PC-3 (cell line): ENCODE data around the gene RAG2. TPM values are rescaled to one million over a fixed set of nuclear protein-coding genes. Genes with fewer than 3 reads are reported as not detected.

Experiments
- ATAC-seq: fragments of 200-7000 bp; cut with Tn5 transposase; 2 replicates; pipeline ENCODE4 v1.9.1; 2020; ENCODE audit warnings: mild to moderate bottlenecking, moderate library complexity
- BruUV-seq: library from RNA; stranded (reverse); fragments of 400-500 nt; replicated peaks from 2 replicates; lab custom pipeline; 2021; lab: Mats Ljungman, UMichigan
- CTCF ChIA-PET: fragments of 300-600 bp; sonication (Branson Sonifier 250); formaldehyde crosslinking; loops from one replicate; lab custom pipeline; 2022; ENCODE audit warnings: antibody characterized with exemption; lab: Charles Lee
- POLR2A ChIA-PET: fragments of 300-600 bp; sonication (Branson Sonifier 250); formaldehyde crosslinking; loops from one replicate; lab custom pipeline; 2022; ENCODE audit warnings: antibody characterized with exemption; ENCODE audit not compliant: unreplicated experiment; lab: Charles Lee
- DNase-seq: peaks from one replicate; pipeline ENCODE4 v3.0.0-alpha.2; 2015
- H2AFZ ChIP-seq: fragments of 300-600 bp; sonication (generic); 2 replicates; pipeline ENCODE4 v1.6.0; 2016; ENCODE audit warnings: antibody characterized with exemption, low read length
- H3F3A ChIP-seq: fragments of 300-600 bp; sonication (generic); one replicate; pipeline ENCODE4 v1.6.0; 2017; ENCODE audit warnings: antibody characterized with exemption, low read length, control low read depth, mild to moderate bottlenecking; ENCODE audit not compliant: unreplicated experiment
- H3K27ac ChIP-seq: fragments of 300-600 bp; sonication (generic); 2 replicates; pipeline ENCODE4 v1.5.1; 2016; ENCODE audit warnings: mild to moderate bottlenecking, low read length
- H3K27me3 ChIP-seq: fragments of 300-600 bp; sonication (generic); 2 replicates; pipeline ENCODE4 v1.6.1; 2016; ENCODE audit warnings: low read length, mixed read lengths
- H3K36me3 ChIP-seq: fragments of 300-600 bp; sonication (generic); 2 replicates; pipeline ENCODE4 v1.6.1; 2016; ENCODE audit warnings: low read depth, mixed run types, low read length, mixed read lengths
- H3K4me1 ChIP-seq: fragments of 300-600 bp; sonication (generic); 2 replicates; pipeline ENCODE4 v1.5.1; 2016; ENCODE audit warnings: low read length; ENCODE audit not compliant: insufficient read depth
- H3K4me2 ChIP-seq: fragments of 300-600 bp; sonication (generic); 2 replicates; pipeline ENCODE4 v1.6.0; 2016; ENCODE audit warnings: low read length
- H3K4me3 ChIP-seq: fragments of 300-600 bp; sonication (generic); 2 replicates; pipeline ENCODE4 v1.5.1; 2016; ENCODE audit warnings: mild to moderate bottlenecking, low read length, mixed read lengths
- H3K79me2 ChIP-seq: fragments of 300-600 bp; sonication (generic); 2 replicates; pipeline ENCODE4 v1.6.1; 2017; ENCODE audit warnings: low read length, mixed read lengths
- H3K9ac ChIP-seq: fragments of 300-600 bp; sonication (generic); 2 replicates; pipeline ENCODE4 v1.6.0; 2016; ENCODE audit warnings: mild to moderate bottlenecking, low read length
- H3K9me2 ChIP-seq: fragments of 300-600 bp; sonication (generic); replicated peaks from 2 replicates; pipeline ENCODE4 v1.6.1; 2016; ENCODE audit warnings: mixed run types, low read length, mixed read lengths
- H3K9me3 ChIP-seq: fragments of 300-600 bp; sonication (generic); 2 replicates; pipeline ENCODE4 v1.6.1; 2016; ENCODE audit warnings: low read length, mixed read lengths
- H4K20me1 ChIP-seq: fragments of 300-600 bp; sonication (generic); 2 replicates; pipeline ENCODE4 v1.6.1; 2016; ENCODE audit warnings: low read length, mixed read lengths
- EZH2 ChIP-seq: fragments of 300-600 bp; sonication (generic); IDR thresholded peaks from one replicate; pipeline ENCODE4 v1.6.1; 2017; ENCODE audit warnings: antibody characterized with exemption, mild to moderate bottlenecking, low read length; ENCODE audit not compliant: unreplicated experiment
- EZH2phosphoT487 ChIP-seq: fragments of 300-600 bp; sonication (generic); IDR thresholded peaks from 2 replicates; pipeline ENCODE4 v1.6.1; 2018; ENCODE audit warnings: mild to moderate bottlenecking, antibody characterized with exemption, low read length, borderline replicate concordance
- intact Hi-C: fragments of 100-400 bp; cut with micrococcal nuclease; formaldehyde crosslinking; loops from 2 replicates; pipeline ENCODE4 v1.9.0; 2023
- total RNA-seq: library from RNA; depleted of rRNA; stranded (reverse); fragments of >200 nt; gene quantifications from 2 replicates; pipeline ENCODE4 v1.2.3, GENCODE V29; 2014
- TF ChIP-seq, protein P1 (sequence below): fragments of 300-600 bp; sonication (generic); conservative IDR thresholded peaks from 2 replicates; pipeline ENCODE4 v1.5.1; 2017; ENCODE audit warnings: antibody characterized with exemption, low read depth, mild to moderate bottlenecking, low read length

Gene RAG2
- total RNA-seq, 1 experiment from 2014 or later, result not detected

DNA sequence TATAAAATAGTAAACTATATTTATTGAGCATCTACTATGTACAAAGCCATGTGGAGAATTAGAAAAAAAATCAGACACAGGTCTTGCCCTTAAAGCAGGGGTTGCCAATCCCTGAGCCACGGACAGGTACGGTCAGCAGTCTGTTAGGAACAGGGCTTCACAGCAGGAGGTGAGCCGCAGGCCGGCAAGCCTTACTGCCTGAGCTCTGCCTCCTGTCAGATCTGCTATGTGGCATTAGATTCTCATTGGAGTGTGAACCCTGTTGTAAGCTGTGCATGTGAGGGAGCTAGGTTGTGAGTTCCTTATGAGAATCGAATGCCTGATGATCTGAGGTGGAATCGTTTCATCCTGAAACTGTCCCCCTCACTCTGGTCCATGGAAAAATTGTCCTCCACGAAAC, 2.1 kb upstream of the RAG2 start:
- no peak overlapping the region for H3K9ac ChIP-seq
- no peaks in the 10 kb centered on the region for H3K9me2 ChIP-seq
- no peak for TF ChIP-seq EZH2phosphoT487
- no peak overlapping the region for H2AFZ ChIP-seq
- H3K9me3 ChIP-seq, result no peaks in the 10 kb centered on the region
- H3K4me2 ChIP-seq, result no peak overlapping the region
- no peaks in the 10 kb centered on the region for H3F3A ChIP-seq
- ATAC-seq (no peak), DNase-seq (no peak)
- H3K27me3 ChIP-seq, result no peaks in the 10 kb centered on the region
- H3K27ac ChIP-seq, result no peak overlapping the region
- intact Hi-C loops, result no loop called here
- POLR2A ChIA-PET, result no interaction called here
- CTCF ChIA-PET, result no interaction called here
- H3K36me3 ChIP-seq, result no peaks in the 10 kb centered on the region
- H3K4me1 ChIP-seq, result no peaks in the 10 kb centered on the region
- H3K79me2 ChIP-seq, result no peaks in the 10 kb centered on the region
- no peaks in the 10 kb centered on the region for H4K20me1 ChIP-seq
- no TSS peak for BruUV-seq
- H3K4me3 ChIP-seq, result no peak overlapping the region

DNA sequence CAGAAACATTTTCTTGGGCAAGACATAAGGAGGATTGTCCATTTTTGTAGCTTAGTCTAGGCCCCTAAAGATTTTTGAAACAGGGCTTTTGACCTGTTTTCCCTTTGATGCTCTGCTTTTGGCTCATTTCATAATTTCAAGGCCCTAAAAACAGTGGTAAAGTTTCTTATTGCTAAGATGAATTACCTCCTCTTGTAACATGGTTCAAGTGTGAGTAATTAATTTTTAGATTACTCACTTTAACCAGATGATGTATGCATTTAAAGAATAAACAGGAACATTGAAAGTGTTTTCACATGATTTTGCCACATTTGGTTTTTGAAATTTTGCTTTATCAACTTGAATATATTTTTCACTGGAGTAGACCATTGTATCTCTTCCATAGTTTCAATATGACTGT, 1.2 kb downstream of the RAG2 start:
- H4K20me1 ChIP-seq, result no peaks in the 10 kb centered on the region
- ATAC-seq (no peak), DNase-seq (no peak)
- no peaks in the 10 kb centered on the region for H3K27me3 ChIP-seq
- intact Hi-C loops, result no loop called here
- H3K79me2 ChIP-seq, result no peaks in the 10 kb centered on the region
- POLR2A ChIA-PET, result no interaction called here
- H3K4me3 ChIP-seq, result no peak overlapping the region
- no peaks in the 10 kb centered on the region for H3K36me3 ChIP-seq
- TF ChIP-seq, protein P1, sequence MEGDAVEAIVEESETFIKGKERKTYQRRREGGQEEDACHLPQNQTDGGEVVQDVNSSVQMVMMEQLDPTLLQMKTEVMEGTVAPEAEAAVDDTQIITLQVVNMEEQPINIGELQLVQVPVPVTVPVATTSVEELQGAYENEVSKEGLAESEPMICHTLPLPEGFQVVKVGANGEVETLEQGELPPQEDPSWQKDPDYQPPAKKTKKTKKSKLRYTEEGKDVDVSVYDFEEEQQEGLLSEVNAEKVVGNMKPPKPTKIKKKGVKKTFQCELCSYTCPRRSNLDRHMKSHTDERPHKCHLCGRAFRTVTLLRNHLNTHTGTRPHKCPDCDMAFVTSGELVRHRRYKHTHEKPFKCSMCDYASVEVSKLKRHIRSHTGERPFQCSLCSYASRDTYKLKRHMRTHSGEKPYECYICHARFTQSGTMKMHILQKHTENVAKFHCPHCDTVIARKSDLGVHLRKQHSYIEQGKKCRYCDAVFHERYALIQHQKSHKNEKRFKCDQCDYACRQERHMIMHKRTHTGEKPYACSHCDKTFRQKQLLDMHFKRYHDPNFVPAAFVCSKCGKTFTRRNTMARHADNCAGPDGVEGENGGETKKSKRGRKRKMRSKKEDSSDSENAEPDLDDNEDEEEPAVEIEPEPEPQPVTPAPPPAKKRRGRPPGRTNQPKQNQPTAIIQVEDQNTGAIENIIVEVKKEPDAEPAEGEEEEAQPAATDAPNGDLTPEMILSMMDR, result no peak
- TF ChIP-seq EZH2phosphoT487, result no peak
- TF ChIP-seq EZH2, result no peak
- BruUV-seq, result no TSS peak
- no peaks in the 10 kb centered on the region for H3F3A ChIP-seq
- H3K9ac ChIP-seq, result no peak overlapping the region
- no peak overlapping the region for H2AFZ ChIP-seq
- no peak overlapping the region for H3K27ac ChIP-seq
- H3K4me2 ChIP-seq, result no peak overlapping the region
- H3K9me3 ChIP-seq, result no peaks in the 10 kb centered on the region
- H3K9me2 ChIP-seq, result no peaks in the 10 kb centered on the region
- CTCF ChIA-PET, result no interaction called here
- H3K4me1 ChIP-seq, result no peaks in the 10 kb centered on the region

DNA sequence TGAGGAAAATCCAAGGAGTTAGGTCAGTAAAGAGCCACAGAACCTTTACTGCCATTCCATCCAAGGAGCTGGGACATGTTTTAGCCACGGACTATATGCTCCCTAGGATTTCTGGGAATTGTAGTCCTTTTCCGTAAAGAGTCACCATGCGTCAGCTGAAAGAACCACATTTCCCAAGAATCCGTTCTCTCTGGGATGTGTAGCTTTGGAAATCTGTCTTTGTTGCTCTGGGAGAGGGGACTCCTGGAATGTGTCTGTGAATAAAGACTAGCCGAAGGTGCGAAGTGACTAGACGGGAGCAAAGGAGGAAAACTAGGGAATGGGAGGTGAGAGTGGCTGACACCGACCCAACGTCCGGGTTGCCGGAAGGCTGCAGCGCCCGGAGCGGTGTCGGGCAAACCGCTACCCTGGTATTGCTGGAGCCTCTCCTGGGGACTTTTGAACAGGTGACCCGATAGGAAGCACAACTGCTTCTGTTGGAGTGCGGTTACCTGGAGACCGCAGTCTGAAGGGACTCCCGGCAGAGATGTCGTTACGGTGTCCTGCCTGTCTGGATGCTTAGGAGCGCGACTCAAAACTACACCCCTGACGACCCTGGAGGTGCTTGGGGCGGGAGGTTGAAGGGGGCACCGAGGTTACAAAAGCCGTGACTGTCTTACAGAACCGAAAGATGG, 3.6 kb downstream of the RAG2 start, which contains the start of gene IFTAP:
Gene IFTAP (plus strand): TSS at position 187 of the 674 bp plus-strand sequence. CDS start 15,602 bp downstream, outside the sequence.
- Histone ChIP-seq H3K27me3 (peaks cover 20% of the 10 kb centered on the region), H3K9ac (peak within 1 kb of the TSS; percentile 45; the same call in 1 of the 2 replicates), H3K27ac (no peak within 1 kb of the TSS), H3F3A (no peaks in the 10 kb centered on the region), H3K4me3 (peak within 1 kb of the TSS; percentile 75), H3K9me3 (no peaks in the 10 kb centered on the region), H3K4me2 (peak within 1 kb of the TSS; percentile 78), H4K20me1 (no peaks in the 10 kb centered on the region), H3K36me3 (no peaks in the 10 kb centered on the region), H3K79me2 (no peaks in the 10 kb centered on the region), H3K9me2 (no peaks in the 10 kb centered on the region), H3K4me1 (no peaks in the 10 kb centered on the region), H2AFZ (peak within 1 kb of the TSS; percentile 92)
- ATAC-seq (peak; percentile 99), DNase-seq (peak; percentile 92)
- ChIA-PET CTCF (no interaction called here), POLR2A (no interaction called here)
- TSS peak; percentile 76 for BruUV-seq
- TF ChIP-seq EZH2phosphoT487 (no peak), EZH2 (no peak)
- TF ChIP-seq, protein P1, result no peak
- intact Hi-C loops, result loop anchor here (2.0 kb wide), 1 partner anchor 84 kb away; the partner anchor contains the start of gene TRAF6
